Tibial nerve (tissue), 4 donors: ENCODE results near the gene HOMER2.

Experiments
- CTCF ChIP-seq, 5 experiments: fragments of 200-600 bp in 3 of 5; fragments of 450-650 bp in 2 of 5; sonication (generic) in 3 of 5; IDR thresholded peaks; one replicate each; pipeline ENCODE4 v1.5.1; 2016 to 2019; ENCODE audit warnings: antibody characterized with exemption in 5 of 5, mild to moderate bottlenecking in 3 of 5, moderate library complexity in 2 of 5
- EP300 ChIP-seq, 2 donors: sonication (generic); formaldehyde crosslinking; IDR thresholded peaks; one replicate each; pipeline ENCODE4 v1.6.1; 2017; ENCODE audit warnings: antibody characterized with exemption in 2 of 2, mild to moderate bottlenecking in 1 of 2
- POLR2A ChIP-seq, 2 donors: fragments of 450-650 bp; IDR thresholded peaks; one replicate each; pipeline ENCODE4 v1.6.1; 2017; ENCODE audit warnings: antibody characterized with exemption in 2 of 2, mild to moderate bottlenecking in 2 of 2, moderate library complexity in 2 of 2

- TF ChIP-seq CTCF (IDR thresholded peaks at IDR 0.05), result no peak
- TF ChIP-seq POLR2A (IDR thresholded peaks at IDR 0.05), result no peak
- TF ChIP-seq EP300 (IDR thresholded peaks at IDR 0.05), result no peak
Observed at GRCh38 chr15:82943176-82943575, 9.3 kb downstream of the HOMER2 start.
